Measurements from ENCODE around the gene MGST3.
A peak's percentile ranks its signal among the peaks of the same experiment; 100 is the strongest.
"Not testable (repeated sequence)": the region's sequence is repeated elsewhere in the genome, so short reads cannot be mapped to it uniquely, and the experiment has no call there.

Gene MGST3

DNA sequence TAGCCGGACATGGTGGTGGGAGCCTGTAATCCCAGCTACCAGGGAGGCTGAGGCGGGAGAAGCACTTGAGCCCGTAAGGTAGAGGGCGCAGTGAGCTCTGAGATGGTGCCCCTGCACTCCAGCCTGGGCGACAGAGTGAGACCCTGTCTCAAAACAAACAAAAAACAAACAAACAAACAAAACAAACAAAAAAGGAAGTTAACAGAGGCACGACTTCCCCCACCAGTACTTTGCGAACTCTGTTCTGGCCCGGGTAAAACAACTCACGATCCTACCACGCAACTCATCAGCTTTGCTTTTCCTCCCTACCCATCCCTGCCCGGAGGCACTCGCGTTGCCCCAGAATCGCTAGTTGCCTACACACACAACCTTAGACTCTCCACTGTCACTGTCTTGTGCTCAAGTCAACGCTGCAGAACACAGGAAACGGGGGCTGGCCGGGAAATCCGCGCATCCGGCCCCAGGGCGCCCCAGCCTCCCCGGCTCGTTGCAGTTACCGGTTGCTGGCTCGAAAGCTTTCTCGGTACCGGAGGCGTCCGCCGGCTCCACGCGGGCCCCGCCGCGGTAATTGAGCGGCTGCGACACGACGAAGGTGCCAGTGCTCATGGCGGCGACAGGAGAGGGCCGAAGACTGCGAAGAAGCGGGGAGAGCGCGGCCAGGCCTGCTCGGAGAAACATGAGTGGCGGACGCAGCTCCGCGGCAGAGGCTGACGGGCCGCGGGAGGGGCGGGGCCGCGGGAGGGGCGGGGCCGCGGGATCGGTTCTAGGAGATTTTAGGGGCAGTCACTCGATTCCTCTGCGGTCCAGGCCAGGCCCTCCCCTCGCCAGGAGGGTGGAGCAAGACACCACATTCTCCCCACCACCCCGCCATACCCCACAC, 67.1 kb downstream of the MGST3 start, which contains the start of gene ALDH9A1:
ALDH9A1 (minus strand) TSS at position 682 of the 880 bp plus-strand sequence; CDS start at position 678, 4 bp downstream.
- DNase-seq (ENCODE audit: low spot score), result peak; percentile 79

DNA sequence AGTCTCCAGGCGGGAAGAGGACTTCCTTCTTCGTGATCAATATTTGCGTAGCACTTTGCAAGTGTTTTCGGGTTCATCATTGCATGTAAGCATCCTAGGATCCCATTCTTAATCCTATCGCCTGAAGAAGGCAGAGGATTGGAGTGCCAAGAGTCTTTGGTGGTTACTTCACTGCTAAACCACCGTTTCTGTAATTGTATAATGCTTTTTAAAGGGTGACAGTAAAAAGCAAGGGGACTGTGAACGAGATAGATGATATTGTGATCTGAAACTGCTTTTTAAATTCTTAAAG, 67.7 kb downstream of the MGST3 start:
- DNase-seq (ENCODE audit: low spot score), result no peak

DNA sequence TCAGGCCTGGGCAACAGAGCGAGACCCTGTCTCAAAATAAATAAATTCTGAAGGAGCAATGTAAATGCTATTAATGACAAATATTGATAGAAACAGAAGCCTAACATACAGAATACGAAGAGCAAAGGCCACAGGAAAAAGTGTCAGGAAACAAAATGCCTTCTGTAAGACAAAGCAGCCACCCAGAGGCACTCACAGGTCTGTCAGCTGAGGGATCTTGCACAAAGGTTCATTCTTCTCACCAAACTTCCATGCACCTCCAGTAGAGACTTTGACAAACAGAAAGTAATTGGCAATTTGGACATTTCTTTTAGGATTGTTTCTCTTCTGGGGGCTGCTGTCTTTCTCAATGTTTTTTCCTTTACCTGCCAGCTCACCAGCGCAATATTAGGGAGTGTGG, 68.5 kb downstream of the MGST3 start:
- no peak for DNase-seq (ENCODE audit: low spot score)

DNA sequence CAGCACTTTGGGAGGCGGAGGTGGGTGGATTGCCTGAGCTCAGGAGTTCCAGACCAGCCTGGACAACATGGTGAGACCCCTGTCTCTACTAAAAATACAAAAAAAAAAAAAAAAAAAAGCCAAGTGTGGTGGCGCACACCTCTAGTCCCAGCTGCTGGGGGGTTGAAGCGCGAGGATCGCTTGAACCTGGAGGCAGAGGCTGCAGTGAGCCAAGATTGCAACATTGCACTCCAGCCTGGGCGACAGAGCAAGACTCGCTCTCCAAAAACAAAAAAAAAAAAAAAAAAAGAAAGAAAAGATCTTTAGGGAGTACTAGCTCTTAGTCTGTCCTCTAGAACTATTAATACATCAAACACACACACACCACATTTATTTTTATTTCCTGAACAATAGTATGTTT, 70.9 kb downstream of the MGST3 start:
- not testable (repeated sequence) for DNase-seq (ENCODE audit: low spot score)

DNA sequence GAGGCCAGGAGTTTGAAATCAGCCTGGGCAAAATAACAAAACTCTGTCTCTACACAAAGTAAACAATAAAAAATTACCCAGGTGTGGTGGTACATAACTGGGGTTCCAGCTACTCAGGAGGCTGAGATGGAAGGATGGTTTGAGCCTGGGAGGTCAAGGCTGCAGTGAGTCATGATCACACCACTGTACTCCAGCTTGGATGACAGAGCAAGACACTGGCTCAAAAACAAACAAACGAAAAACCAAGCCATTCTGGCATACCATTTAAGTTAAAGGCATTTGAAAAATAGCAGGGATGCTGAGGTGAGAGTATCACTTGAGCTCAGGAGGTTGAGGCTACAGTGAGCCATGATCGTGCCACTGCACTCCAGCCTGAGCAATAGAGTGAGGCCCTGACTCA, 72.6 kb downstream of the MGST3 start:
- DNase-seq (ENCODE audit: low spot score), result no peak

Measured in SW480 (cell line).